Caki2 (cell line): ENCODE measurements around the gene PIK3CG. TPM values are rescaled to one million over a fixed set of nuclear protein-coding genes. Genes with fewer than 3 reads are reported as not detected.

Experiments used
- total RNA-seq: library from RNA; depleted of rRNA; stranded (reverse); fragments of >200 nt; shearing (Covaris generic); gene quantifications from 2 replicates; pipeline ENCODE4 v1.2.3, GENCODE V29; 2014; ENCODE audit warnings: low replicate concordance; rRNA removed

Gene PIK3CG
- total RNA-seq, 1 experiment from 2014 or later: not detected

Other genes with a start within 250 kb of the PIK3CG start
- 9.7 and 24.4 TPM in 2 replicates for gene CCDC71L, start 204.1 kb upstream of the PIK3CG start, total RNA-seq
- 12.5 and 14.0 TPM in 2 replicates for gene PRKAR2B, start 179.4 kb downstream of the PIK3CG start, total RNA-seq